Endothelial cell of hepatic sinusoid (primary cell): Measurements from ENCODE around the gene TAF10.

Experiments used
- in situ Hi-C: cut with HindIII; loops from 2 replicates; pipeline ENCODE4 v1.10.0; 2017; ENCODE audit warnings: low sequenced_read_pairs

Gene TAF10

GRCh38 chr11:6625832-6626420 lies 13.9 kb upstream of the TAF10 start:
- in situ Hi-C loops, result no loop called here

- in situ Hi-C loops, result no loop called here
Measured at GRCh38 chr11:6625156-6625831, 13.3 kb upstream of the TAF10 start.

- in situ Hi-C loops, result no loop called here
Measured at GRCh38 chr11:6623391-6624363, 11.7 kb upstream of the TAF10 start.

GRCh38 chr11:6622261-6623171 lies 10.5 kb upstream of the TAF10 start:
- in situ Hi-C loops, result no loop called here

GRCh38 chr11:6621711-6622211 lies 9.7 kb upstream of the TAF10 start:
- in situ Hi-C loops, result no loop called here

- in situ Hi-C loops, result no loop called here
Measured at GRCh38 chr11:6620636-6621035, 8.6 kb upstream of the TAF10 start.

- in situ Hi-C loops, result loop anchor here (5.0 kb wide), 1 partner anchor 33 kb away; no protein-coding TSS in a partner anchor
Measured at GRCh38 chr11:6619004-6619745, 7.2 kb upstream of the TAF10 start, which contains the start of gene TPP1. TPP1 (minus strand) TSS chr11:6619422; CDS start chr11:6619400, 22 bp downstream.

- in situ Hi-C loops, result loop anchor here (5.0 kb wide), 1 partner anchor 34 kb away; no protein-coding TSS in a partner anchor
Measured at GRCh38 chr11:6618117-6619003, 6.3 kb upstream of the TAF10 start.

GRCh38 chr11:6617315-6617781 lies 5.3 kb upstream of the TAF10 start:
- in situ Hi-C loops, result loop anchor here (5.0 kb wide), 1 partner anchor 35 kb away; no protein-coding TSS in a partner anchor

GRCh38 chr11:6616596-6617250 lies 4.7 kb upstream of the TAF10 start:
- in situ Hi-C loops, result loop anchor here (5.0 kb wide), 1 partner anchor 36 kb away; no protein-coding TSS in a partner anchor

- in situ Hi-C loops, result loop anchor here (5.0 kb wide), 1 partner anchor 36 kb away; no protein-coding TSS in a partner anchor
Measured at GRCh38 chr11:6615882-6616585, 4.0 kb upstream of the TAF10 start.

GRCh38 chr11:6615046-6615445 lies 3.0 kb upstream of the TAF10 start:
- in situ Hi-C loops, result loop anchor here (5.0 kb wide), 1 partner anchor 37 kb away; no protein-coding TSS in a partner anchor

- in situ Hi-C loops, result no loop called here
Measured at GRCh38 chr11:6614446-6614845, 2.4 kb upstream of the TAF10 start.

GRCh38 chr11:6613496-6613895 lies 1.5 kb upstream of the TAF10 start:
- in situ Hi-C loops, result no loop called here

- in situ Hi-C loops, result no loop called here
Measured at GRCh38 chr11:6611963-6612212, 128 bp downstream of the TAF10 start.

- in situ Hi-C loops, result no loop called here
Measured at GRCh38 chr11:6611092-6611962, 689 bp downstream of the TAF10 start.
